Measurements from ENCODE around the gene FNDC3A.
A peak's percentile ranks its signal among the peaks of the same experiment; 100 is the strongest.

FNDC3A gene

DNA sequence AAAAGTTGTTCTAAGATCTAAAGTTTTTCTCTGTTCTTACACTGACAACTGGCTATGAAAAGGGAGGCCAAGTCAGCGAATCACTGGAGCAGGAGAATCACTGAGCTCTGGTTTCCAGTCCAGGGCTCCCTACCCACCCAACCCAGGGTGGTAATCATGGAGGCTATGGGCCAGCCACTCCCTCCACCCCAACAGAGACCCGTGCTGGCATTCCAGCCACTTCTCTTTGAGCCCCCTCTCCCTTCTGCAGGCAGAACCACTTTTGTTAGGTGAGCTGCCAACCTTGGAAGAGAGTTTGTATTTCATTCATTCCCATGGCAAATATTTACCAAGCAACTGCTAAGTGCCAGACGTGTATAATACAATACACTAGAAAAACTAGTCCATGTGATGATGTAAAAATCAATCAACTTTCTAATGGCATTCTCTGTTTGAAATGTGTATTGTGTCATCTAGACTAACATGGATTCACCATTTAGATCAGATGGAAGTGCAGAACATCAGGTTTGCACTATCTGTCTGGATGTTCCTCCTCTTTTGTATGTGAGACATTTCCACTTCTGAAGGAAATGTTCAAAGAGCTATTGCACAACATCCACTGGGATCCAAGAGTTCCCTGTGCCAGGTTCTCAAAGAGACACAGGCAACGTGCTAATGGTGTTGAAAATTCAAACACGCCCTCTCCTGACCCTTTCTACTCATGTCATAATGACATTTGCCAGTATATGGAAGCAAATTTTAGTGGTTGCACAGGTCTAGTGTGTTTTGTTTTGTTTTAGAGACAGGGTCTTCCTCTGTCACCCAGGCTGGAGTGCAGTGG lies 249.7 kb downstream of the FNDC3A start:
- peak; percentile 0 for DNase-seq

DNA sequence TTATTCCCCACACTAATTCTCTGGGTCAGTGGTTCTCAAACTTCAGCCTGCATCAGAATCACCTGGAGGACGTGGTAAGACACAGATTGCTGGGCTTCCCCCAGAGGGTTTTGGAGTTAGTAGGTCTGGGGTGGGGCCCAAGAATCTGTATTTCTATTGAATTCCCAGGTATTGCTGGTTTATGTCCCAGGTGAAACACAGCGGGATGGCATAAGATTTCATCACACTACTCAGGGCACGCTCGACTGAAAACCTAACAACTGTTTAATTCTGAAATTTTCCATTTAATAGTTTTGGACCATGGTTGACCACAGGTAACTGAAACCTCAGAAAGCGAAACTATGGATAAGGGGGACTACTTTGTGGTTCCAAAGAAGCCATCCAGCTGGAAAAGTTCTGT lies 250.9 kb downstream of the FNDC3A start:
- DNase-seq: no peak

DNA sequence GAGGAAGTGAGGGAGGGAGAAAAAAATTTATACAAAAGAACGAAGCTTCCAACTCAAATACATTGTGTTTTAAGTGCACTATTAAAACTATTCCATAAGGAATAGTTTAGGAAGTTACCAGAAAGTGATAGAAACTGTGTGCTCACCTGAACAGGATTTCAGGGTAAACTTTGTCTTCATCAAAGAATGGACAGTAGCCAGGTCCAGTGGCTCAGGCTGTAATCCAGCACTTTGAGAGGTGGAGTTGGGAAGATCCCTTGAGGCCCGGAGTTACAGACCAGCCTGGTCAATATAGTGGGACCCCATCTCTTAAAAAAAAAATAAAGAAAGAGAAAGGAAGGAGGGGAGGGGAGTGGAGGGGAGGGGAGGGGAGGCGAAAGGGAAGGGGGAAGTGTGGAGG lies 259.0 kb downstream of the FNDC3A start:
- DNase-seq: no peak

DNA sequence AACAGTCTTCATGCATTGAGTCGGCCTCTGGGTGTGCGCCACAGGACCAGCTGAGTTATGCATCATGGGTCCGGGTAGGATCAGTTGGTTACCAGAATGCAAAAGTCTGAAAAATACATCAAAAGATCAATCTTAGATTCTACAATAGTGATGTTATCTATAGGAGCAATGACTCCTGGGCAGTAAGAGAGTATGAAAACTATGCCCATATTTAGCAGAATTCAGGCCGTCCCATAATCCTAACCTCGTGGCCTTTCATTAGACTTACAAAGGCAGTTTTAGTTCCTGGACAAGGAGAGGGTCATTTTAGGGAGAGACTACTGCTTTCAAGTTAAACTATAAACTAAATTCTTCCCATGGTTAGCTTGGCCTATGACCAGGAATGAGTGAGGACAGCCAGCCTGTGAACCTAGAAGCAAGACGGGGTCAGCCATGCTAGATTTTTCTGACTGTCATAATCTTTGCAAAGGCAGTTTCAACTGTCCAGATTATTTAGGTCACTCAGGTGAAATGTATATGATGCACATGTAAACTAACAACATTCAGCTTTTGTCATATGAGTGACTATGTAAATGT lies 260.2 kb downstream of the FNDC3A start:
- DNase-seq: no peak

DNA sequence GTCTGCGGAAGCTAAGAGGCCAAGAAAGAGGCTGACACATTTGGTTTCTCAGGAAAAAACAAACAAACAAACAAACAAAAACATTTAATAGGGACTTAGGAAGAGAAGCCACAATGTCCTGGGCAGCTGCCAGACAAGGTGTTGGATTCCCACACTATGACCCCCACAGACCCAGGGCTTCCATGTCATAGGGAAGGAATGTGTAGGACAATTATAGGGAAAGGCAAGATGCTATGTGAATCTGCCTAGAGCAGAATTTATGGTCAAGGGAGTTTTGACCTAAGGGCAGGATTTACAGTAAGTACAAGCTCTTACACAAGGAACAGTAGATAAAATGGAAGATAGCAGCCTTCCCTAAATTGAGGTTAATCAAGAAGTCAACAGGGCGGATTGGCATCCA lies 262.9 kb downstream of the FNDC3A start:
- DNase-seq: no peak

DNA sequence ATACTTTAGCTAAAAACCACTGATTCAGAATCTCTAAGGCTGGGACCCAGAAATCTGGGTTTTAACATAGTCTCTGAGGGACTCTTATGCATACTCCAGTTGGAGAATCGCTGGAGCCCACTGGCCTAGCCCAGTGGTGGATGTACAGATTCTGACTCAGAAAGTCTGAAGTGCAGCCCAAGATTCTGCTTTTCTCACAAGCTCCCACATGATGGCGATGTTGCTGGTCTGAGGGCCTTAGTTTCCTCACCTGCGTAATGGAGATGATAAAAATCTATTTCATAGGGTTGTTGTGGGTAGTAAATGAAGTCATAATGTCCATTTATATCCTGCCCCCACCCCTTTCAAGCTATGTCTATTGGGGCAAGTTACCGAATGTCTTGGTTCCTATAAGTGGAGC lies 264.3 kb downstream of the FNDC3A start:
- DNase-seq: no peak

DNA sequence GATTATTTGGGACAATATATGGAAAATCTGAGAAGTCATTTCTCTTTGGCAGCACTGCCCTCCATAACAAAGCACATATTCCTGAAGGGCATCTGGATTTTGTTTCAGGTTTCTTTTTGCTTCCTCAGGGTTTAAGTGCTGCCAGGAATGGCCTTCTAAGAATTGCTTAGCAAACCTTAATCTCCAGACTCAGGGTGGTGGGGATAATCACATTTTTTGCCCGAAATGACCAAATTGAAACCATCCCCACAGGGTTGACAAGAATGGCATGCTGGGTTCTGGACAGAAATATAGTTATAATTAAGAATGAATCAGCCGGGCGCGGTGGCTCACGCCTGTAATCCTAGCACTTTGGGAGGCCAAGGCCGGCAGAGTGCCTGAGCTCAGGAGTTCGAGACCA lies 265.6 kb downstream of the FNDC3A start:
- DNase-seq: no peak

DNA sequence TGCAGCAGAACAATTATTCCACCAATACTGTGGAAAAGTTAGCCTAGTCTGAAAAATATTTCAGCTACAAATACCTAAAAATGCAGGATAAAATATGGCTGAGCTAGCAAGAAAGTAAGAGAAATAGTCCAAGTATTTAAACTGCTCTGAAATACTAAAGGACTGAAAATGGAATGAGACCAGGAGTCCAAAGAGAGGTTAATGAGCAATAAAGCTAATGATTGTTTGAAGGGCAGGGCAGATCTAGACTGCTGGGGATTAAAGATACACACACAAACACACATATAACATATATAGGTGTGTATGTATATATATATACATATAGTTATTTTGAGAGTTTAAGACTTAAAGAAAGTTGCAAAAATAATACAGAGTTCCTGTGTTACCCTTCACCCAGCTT lies 269.4 kb downstream of the FNDC3A start:
- DNase-seq: no peak

DNA sequence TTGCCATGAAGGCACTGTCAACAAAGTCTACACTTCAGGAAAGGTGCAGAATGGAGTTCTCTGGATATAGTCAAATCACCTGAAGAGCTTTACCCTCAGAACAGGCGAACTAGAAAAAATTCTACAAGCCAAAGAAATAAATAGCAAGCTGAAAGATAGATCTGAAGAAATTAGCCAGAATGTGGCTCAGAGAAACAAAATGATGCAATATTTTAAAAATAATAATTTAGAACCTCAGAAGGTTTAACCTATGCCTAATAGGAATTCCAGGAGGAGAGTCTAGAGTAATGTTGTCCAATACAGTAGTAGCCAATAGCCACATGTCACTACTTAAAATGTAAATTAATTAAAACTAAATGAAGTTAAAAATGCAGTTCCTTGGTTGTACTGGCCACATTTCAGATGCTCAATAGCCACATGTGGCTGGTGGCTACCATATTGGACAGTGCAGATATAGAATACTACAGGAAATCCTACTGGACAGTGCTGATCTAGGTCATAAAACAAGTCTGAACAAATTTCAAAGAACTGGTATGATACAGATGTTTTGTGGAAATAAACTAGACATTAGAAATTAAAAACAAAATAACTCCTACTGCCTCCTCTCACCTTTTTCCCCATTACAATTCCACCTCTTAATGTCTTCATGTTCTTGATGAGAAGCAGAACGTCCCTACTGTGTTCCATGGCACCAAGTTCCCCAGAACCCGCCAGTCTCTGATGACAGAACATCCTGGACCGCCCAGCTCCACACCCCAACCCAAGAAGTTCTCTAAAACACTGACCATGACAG lies 271.3 kb downstream of the FNDC3A start:
- DNase-seq: no peak

DNA sequence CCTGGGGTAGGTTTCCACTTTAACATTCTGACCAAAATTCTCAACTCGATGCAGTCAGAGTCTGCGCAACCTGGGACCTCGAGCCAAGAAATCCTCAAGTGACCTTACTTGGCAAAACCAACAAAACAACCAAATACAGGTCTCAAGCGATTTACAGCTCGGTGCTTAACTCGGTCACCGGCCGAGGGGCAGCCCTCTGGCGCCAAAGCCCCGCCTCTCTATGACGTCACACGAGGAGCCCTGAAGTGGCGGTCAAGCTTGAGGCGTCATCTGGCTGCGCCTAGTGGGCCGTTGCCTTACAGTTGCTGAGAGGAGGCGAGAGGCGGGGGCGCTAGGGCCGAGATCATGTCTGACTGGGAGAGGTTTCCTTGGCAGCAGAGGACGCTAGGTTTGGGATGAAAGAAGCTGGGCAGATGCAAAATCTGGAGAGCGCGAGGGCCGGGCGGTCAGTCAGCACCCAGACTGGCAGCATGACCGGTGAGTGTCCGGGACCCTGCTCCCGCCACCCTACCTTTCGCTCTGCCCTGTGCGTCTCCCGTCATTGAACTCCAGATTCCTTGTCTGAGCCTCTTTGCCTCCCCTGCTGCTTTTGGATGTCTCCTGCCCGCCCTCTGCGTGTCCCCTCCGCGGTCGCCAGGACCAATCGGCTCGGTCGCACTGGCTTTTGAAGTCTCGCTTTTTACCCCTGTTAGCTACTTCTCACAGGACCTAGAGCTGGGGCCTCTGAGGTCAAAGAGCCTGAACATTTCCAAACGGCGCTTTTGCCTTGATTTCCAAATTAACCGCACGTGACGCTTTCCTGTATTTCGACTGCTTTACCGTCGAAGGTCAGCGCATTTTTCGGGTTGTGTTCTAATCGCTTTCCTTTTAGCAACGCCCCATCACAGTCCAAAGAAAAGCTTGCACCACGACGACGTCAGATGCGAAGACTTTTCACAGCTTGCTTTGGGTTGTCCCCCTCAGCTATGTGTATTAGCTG lies 272.2 kb downstream of the FNDC3A start, which contains the start of gene CDADC1:
Gene CDADC1, plus strand, starts transcription at position 283 of the 979 bp plus-strand sequence. Its CDS starts 113 bp downstream, at position 396.
- DNase-seq: peak; percentile 52

DNA sequence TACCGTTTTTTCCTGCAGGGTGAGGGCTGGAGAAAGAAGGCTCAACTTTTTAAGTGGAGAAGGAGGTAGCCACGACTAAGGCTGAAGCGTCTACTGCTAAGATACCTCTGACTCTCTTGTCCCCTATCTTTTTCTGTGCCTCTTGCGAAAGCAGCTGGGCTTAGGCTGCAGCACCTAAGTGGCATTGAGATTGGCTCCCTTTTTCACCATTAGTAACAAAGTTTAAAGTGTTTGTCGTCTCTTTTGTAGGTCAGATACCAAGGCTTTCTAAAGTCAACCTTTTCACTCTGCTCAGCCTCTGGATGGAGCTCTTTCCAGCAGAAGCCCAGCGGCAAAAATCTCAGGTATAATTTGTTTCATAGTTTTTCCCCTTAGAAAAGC lies 272.9 kb downstream of the FNDC3A start:
- no peak for DNase-seq

DNA sequence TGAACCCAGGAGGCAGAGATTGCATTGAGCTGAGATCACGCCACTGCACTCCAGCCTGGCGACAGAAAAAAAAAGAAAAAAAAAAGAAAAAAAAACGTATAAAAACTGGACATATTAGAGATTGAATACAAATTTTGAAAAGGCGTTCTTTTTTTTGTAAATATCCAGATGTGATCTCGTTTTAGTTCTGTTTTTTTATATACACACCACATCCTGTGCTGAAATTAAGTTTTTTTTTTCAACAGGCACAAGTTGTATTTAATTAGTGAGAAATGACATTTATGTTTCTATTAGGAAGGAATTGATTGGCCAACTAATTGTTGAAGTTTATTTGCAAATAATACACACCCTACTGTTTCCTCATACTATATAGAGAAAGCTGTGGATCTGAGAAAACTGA lies 275.6 kb downstream of the FNDC3A start:
- no peak for DNase-seq

DNA sequence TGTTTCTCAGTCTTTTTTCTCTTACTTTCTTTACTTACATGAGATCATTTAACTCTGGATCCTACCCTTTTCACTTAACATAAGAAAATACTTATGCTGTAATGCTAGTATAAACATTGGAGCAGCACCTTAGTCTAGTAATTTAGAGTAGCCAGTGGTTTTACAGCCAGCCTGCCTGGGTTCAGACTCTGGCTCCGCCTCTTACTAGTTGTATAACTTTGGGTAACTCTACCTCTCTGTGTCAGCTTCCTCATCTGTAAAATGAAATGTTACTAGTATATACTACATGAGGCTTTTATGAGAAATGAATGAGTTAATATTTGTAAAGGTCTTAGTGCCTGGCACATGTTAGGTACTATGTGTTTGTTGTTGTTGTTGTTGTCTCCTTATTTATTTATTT lies 277.6 kb downstream of the FNDC3A start:
- DNase-seq: no peak

DNA sequence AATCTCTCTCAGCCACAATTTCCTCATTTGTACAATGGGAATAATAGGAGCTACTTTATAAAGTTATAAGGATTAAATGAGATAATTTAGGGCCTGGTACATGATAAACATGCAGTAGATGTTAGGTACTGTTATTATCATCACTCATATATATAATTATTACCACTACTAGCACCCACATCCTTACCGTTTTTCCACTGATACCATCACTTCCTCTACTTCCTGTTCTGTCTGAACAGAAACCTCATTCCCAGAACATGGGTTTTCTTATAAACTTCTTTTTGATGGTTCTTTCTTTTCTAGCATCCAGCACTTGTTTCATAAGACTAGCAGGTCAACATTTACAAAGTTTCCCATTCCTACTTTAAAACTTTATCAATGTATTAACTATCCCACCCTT lies 278.3 kb downstream of the FNDC3A start:
- no peak for DNase-seq

DNA sequence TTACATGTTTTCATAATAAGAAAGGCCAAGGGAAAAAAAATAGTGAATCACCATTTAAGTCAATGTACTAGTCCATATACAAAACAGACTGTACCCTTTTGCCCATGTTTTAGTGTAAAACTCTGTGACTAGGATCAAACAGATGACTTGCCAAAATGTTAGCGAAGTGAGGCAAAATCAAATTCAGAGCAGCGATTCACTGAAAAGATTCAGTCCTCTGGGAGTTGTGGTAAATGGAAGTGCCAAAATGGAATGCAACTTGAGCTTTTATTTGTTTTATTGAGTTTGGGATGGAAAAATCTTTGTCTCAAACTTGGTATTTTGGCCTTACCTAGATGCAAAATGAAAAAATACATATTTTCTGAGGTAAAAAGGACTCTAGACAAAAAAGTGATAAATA lies 281.1 kb downstream of the FNDC3A start:
- no peak for DNase-seq

DNA sequence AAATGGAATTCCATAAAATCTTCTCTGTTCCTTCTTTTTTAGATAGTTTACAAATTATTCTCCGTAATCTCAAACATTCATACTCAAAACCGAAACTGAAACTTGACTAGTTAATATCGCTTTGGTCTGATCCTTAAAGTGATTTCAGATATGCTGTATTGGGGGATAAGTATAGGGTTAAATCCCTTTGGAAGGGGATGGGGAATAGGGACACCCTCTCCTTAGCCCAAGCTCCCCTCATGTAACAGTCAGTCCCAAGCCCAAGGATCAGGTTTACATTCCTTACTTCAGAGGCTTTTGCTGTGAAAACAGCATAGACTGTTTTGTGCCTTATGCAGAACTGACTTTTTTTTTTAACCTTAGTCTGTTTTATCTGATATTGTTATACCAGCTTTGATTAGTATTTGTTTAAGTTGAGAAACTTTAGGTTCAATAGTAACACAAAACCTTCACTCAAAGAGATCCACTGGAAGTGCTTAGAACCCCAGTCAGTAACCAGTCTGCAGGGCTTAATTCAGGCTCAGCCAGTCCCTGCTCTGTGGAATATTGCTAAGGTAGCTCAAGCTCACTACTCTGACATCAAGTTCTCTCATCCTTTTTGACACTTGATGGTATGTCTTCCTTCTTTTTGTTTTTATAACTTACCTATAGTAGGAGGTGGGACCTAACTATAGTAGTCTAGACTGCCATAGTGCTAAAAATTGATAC lies 282.5 kb downstream of the FNDC3A start:
- DNase-seq: no peak

Measured in NCI-H345 (cell line).